Measurements from ENCODE around the gene AGAP1. TPM values are rescaled to one million over a fixed set of nuclear protein-coding genes. Genes with fewer than 3 reads are reported as not detected.

AGAP1 gene
- polyA plus RNA-seq, 4 donors = 17.5 to 19.9 (median 19.3) TPM

DNA sequence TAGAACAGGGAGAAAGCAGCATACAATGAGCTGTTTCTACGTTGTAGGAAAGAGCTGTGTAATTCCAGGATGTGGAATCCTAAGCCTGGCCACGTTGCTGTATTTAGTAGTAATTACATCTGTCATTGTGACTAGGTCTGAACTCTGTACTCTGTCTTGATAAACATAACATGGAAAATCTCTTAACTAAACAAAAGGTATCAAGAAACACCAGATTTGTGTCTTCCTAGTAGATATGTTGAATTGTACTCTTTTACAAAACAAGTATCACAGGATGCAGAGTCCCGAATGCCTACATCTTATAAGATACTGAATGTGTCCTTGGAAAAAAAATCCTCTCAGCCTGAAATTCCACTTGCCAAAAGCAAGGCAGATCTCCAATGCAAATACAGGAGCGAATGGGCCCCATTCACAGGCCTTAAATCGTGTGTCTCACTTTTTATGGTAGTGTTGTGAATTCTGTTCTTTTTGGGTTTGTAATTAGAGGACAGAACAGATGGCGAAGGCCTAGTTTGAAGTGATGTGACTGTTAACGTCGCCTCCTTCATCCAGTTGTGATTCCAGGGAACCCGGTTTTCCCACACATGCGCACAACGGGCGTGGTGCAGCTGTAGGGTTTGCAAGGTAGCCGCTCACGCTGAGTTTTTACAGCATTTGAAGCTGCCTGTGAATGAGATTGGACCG is 427.8 kb downstream of the AGAP1 start:
- DNase-seq (ENCODE audit: low read depth in 4 of 4, low spot score in 3 of 4) = no peak

DNA sequence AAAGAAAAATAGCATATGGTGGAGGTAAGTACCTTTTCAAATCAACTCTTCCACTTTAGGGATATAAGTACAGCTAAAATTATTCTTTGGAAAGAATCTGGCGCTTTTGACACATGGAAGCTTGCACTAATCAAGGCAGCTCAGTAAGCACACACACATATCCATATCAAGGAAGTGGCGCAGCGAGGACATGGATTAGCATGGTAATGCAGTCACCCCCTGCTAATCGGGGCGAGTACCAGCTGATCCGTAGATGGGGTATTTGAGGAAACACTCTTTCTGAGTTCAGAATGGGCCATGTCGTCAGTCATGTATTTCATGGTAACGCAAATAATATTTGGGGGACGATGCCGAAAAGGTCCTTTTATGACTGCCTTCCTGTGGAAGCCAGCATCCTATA is 429.0 kb downstream of the AGAP1 start:
- no peak for DNase-seq (ENCODE audit: low read depth in 4 of 4, low spot score in 3 of 4)

DNA sequence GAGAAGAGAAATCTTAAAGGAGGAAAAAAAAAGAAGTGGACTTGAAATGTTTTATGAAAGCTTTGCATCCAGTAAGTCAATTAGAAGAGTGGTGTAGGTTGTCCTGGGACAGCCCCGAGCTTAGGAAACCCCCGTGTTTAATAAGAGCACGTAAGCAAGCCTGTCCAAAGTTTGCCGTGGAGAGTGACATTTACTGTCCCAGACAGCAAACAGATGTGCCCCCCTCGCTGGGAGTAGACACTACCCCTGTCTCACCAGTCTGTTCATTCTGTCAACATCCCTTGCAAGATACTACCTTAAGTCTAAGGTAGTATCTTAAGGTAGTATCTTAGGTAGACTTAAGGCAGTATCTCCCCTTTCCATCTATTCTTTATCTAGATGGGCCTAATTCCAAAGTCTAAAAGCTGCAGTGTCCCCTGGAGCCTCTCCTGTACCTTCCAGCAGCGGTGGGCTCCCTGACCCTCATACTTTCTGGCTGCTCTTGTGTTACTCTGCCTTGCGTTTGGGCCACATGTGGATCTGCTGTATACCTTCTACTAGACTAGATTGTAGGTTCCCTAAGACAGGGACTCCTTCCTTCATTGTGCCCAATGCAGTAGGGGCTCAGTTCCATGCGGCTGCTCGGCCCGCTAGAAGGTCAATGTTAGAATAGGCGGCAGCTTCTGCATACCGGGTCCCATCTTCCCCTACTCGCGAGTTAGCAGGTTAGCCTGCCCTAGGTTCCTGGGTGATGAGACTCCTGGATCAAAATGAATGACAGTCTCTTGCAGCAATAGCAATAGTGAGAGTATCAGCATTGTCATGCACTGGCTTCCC is 430.2 kb downstream of the AGAP1 start:
- DNase-seq (ENCODE audit: low read depth in 4 of 4, low spot score in 3 of 4) = no peak

DNA sequence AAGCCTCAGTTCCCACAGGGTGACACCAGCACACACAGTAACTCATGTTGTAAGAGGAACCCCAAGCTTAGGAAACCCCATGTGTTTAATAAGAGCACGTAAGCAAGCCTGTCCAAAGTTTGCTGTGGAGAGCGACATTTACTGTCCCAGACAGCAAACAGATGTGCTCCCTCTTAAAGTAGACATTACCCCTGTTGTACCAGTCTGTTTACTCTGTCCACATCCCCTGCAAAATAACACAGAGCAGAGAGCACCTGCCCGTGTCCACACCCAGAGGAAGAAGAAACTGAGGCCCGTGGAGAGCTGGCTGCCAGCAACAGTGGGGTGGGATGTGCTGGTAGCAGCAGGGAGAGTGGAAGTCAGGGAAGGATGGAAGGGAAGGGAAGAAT is 430.8 kb downstream of the AGAP1 start:
- DNase-seq (ENCODE audit: low read depth in 4 of 4, low spot score in 3 of 4) = no peak

DNA sequence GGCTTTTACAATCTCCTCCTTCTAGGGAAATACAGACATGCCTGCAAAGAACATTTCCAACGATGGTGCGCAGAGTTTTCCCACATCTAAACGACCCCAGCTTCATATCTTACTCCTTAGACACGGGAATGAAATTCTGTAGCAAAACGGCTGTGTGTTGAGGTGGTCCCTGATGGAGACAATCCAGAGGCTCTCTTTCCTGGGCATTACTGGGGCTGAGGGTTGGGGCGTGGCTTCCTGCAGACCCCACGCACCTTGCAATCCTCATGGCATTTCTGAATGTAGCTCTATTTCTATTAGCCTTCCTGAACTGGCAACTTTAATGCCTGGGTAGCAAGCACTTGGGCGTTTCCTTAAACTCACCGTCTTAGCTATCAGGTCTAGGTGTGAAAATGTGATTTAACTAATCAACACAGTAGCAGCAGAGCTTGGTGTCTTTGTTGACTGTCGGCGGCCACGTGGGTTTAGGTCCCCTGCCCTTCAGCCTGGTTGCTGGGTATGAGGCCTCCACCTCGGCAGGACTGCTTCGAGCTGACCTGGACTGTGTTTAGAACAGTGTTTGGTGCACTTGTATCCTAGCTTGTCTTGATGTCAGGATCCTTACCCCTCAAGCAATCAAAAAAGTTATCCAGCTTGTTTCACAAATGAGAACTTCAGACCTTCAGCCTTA is 431.5 kb downstream of the AGAP1 start:
- DNase-seq (ENCODE audit: low read depth in 4 of 4, low spot score in 3 of 4) = no peak

DNA sequence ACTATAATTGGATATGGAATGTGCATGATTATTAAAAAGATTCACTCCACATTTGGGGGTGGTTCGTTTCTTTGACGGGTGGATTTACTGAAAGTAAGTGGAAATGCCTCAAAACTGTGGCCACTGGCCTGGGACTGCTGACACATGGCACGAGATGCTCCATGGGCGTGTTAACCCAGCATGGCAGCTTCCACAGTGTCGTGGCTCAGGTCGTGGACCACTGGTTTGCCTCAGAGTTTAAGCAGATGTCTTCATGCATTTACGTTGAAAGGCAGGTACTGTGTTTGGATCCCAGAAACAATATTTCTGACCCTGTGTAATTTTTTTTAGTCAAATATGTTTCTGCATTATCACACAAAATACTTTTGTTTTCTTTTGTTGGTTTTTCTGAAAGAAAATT is 432.4 kb downstream of the AGAP1 start:
- no peak for DNase-seq (ENCODE audit: low read depth in 4 of 4, low spot score in 3 of 4)

DNA sequence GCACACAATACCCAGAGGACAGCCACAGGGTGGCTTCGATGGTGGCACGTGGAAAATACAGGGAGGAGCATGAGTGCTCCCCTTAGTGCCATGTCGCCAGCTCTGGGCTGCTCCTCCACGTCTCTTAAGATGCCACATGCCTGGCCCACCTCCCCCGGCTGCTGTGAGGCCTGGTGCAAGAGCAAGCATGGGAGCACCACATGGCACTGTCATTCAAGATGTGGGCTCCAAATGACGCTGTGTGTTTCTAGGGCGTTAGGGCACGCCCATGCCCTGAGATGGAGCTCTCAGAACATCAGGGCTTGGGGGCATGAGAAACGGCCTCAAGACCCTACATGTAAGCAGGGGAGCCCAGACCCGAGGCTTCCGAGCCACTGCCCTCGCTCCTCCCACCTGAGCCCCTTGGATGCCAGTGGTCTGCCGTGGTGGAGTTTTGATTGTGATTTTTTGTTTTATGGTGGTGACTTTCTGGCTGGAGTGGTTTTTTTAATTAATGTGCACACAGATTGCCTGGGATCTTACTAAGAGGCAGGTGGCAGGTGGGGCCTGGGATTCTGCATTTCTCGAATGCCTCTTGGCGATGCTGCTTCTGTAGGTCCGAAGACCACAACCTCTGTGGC is 435.0 kb downstream of the AGAP1 start:
- no peak for DNase-seq (ENCODE audit: low read depth in 4 of 4, low spot score in 3 of 4)

DNA sequence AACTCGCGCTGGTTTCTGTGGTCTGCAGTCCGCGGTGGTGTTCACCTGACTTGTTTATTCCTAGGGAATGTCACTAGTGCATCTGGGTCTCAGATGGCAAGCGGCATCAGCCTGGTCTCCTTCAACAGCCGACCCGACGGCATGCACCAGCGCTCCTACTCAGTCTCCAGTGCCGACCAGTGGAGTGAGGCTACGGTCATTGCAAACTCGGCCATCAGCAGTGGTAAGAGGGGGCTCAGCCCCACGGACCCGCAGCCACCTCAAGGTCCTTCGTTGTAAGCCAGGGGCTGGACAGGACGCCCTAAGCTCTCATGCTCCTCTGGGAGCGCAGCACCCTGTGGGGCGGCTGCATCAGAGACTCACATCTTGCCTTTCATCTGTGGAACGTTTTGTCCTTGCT is 436.9 kb downstream of the AGAP1 start:
- DNase-seq (ENCODE audit: low read depth in 4 of 4, low spot score in 3 of 4) = no peak

DNA sequence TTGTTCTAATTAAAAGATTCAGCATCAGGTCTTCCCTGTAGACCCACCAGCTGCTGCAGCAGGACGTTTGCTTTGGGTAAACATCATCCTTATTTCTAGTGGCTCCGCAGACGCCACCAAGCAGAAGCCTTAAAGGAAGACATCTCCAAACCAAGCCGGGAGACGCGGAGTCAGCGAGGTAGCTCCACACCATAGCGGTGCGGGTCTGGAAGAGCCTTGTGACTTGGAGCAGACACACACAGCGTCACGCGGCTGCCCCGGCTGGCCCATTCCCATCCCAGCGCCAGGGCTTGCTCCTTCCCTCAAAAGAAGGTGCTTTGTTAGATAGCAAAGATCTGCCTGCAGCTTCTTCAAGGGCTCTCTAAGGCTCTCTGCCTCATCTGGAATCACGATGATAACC is 437.8 kb downstream of the AGAP1 start:
- no peak for DNase-seq (ENCODE audit: low read depth in 4 of 4, low spot score in 3 of 4)

DNA sequence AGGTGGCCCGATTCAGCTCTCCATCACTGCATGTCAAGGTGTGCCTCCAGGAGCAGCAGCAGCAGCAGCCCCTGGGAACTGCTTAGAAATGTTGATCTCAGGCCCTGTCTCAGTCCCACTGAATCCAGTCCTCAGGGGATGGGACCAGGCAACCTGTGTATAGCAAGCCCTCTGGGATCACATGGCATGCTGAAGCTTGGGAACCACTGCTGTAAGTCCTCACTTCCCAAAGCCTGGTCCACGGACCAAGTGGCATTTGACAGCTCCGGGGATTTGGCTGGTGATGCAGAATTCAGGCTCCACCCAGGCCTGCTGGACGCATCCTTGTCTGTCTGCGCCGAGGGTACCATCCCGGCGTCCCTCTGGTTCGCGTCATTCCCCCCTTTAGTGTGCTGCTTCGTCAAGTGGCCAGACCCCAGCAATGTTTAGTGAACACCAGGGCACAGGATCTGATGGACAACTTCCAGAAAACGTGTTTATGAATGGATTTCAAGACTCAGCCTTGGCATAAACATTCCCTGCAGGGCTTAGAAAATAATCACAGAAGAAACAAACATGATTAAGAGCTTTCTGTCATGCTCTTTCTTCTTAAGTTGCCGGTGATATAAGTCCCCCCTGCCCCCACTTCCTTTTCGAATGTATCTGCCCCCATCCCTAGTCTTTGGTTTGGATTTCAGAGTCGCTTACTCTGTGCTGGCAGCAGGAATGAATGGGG is 440.4 kb downstream of the AGAP1 start:
- DNase-seq (ENCODE audit: low read depth in 4 of 4, low spot score in 3 of 4) = no peak

DNA sequence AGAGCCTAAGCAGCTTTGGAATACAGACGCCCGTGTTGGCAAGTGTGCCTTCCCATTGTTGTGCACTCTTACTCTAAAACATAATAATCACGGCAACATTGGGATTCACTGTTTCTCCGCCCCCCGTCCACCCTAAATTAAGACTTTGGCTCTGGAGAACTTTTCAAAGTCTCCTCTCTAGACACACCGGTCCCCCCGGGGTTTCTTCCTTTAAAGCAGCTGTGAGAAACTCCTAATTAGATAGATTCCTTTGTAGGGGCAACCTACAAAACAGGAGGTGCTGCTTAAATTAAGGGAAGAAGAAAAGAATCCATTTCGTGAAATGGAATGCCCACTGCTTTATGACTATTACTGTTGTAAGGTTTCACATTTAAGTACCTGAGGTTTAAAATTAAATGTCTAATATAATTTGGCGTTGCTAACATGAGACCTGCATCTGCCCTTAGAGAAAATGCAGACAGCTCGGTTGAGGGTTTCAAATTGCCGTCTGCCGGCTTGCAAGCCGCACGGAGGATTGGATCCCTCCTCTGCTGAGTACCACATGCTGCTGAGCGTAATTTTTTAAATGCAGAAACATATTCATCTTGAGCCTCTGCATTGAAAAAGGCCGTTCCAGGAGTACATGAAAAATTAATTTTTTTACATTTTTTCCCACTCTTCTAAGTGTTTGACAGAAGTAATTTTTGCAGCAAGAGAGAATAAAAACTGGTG is 441.1 kb downstream of the AGAP1 start:
- DNase-seq (ENCODE audit: low read depth in 4 of 4, low spot score in 3 of 4) = no peak

DNA sequence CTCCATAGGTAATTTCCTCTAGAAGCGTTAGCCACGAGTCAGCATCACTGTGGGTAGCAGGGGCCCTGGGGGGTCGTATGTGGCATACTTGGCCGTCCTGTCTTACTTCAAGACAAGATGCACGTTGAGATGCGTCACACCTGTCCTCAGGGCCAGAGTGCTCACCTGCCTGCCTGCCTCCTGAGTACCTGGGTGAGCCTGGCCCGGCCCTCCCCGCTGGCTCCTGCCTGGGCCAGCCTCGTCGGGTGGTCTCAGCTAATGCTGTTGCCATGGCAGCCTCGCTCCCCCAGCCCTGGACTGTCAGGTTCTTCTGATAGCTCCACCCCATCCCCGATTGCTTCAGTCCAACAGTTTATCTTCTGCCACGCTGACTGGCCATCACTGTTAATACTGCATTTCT is 441.9 kb downstream of the AGAP1 start:
- no peak for DNase-seq (ENCODE audit: low read depth in 4 of 4, low spot score in 3 of 4)

DNA sequence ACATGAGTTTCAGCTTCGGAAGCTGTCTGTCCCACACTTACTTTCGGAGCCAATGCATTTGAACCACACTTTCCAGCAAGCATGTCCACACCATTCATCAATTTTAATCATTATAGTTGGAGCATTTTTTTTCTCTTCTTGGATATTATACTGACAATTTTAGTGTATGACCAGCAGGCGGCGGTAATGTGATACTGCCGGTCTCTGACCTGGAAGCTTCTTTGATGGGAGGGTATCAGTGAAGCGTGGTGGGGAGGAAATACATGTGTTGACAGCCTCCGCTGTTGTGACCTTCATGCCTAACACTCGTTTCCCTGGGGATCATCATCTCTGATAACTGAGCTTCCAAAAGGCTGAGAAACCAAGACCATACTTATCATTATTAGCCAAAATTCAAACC is 442.6 kb downstream of the AGAP1 start:
- DNase-seq (ENCODE audit: low read depth in 4 of 4, low spot score in 3 of 4) = no peak

DNA sequence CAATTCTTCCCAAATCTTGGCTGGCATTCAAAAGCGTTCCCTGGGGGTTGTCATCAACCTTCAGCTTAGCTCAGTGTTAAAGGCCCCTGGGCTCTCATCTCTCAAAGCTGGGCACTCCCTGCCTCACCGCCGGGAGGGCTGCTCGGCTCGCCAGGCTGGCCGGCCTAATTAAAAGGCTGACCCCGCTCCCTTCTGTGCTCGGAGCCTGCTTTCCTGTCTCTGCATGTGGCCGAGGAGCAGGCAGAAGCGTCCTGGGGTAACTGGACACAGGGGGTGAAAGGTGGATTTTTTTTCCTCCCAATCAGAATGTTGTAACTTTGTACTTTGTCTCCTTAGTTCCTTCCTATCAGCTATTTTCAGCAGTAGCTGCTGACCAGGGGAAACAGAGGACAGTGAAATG is 443.2 kb downstream of the AGAP1 start:
- no peak for DNase-seq (ENCODE audit: low read depth in 4 of 4, low spot score in 3 of 4)

DNA sequence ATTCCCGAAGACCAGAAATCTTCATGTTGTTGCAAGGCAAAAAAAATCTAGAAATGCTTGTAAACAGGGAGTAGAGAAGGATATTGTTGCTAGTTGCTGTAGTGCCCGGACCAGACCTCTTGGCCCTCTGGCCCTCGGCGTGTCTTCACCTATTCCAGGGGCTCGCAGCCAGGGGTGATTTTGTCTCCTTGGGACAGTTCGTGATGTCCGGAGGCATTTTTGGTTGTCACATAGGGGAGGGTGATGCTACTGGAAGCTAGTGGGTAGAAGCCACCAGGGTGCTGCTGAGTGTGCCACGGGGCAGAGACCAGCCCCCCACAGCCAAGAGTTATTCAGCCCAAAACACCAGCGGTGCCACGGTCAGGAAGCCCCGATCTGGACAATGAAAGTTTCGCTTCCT is 443.7 kb downstream of the AGAP1 start:
- no peak for DNase-seq (ENCODE audit: low read depth in 4 of 4, low spot score in 3 of 4)

DNA sequence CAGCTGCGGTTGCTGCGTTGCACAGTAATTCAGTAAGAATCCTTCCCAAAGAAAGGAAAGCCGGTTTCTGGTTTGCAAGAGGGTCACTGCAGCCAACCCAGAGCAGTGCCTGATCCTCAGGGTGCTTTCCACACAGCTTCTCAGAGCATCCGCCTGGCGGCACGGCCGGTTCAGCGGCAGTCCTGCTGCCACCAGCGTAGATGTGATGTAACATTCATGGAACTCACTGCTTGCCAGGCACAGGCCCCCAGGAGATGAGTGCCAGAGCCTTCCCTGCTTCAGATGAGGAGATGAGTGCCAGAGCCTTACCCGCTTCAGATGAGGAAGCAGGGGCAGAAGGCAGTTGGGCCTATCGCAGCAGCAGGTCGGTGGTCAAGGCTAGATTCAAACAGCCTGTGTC is 444.1 kb downstream of the AGAP1 start:
- DNase-seq (ENCODE audit: low read depth in 4 of 4, low spot score in 3 of 4) = no peak

DNA sequence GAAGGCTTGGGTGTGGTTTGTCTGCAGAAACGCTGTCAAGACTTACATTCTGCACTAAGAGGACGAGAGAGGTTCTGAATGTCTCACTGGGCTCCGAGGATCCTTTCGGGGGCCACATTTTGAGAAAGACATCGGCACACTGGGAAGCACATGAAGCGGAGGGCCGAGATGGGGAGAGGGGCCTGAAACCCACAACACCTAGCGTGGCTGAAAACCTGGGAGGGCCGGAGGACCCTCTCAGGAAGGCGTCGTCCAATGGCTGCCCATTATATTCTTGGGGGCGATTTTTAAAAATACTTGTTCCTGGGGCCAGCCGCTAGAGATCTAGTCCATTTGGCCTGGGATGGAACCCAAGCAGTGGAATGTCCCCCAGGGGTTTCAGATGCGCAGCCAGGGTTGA is 444.8 kb downstream of the AGAP1 start:
- no peak for DNase-seq (ENCODE audit: low read depth in 4 of 4, low spot score in 3 of 4)

DNA sequence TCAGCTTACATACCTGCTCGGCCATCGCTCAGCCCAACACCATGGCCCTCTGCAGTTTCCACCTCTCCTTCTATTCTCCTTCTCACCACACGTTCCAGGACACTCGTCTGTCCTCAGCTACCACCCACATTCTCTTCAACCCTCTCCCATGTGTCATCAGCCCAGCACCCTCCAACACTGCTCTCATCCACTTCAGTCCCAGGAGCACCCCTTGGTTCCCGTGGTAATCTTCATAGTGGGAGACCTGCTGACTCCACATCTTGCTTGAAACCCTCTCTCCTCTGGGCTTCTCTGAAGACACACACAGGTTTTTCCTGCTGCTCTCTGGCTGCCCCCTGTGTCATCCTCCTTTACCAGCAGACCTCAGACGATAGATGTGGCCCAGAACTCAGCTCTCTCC is 445.6 kb downstream of the AGAP1 start:
- DNase-seq (ENCODE audit: low read depth in 4 of 4, low spot score in 3 of 4) = no peak

DNA sequence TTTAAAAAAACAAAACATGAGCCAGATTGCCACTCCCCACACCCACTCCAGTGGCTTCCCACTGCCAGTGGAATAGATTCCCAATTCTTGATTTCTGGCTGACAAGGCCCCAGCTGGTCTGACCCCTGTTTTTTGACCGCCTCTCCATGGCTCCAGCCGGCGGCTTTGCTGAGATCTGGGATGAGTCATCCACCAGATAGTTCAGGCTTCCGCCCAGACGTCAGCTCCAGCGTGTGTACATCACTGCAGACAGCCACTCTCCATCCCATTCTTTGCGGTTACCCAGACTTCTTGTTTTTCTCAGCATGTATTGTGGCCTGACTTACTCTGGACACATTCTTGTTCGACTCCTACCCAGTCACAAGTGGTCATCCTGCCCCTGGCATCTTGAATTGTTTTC is 446.5 kb downstream of the AGAP1 start:
- no peak for DNase-seq (ENCODE audit: low read depth in 4 of 4, low spot score in 3 of 4)

DNA sequence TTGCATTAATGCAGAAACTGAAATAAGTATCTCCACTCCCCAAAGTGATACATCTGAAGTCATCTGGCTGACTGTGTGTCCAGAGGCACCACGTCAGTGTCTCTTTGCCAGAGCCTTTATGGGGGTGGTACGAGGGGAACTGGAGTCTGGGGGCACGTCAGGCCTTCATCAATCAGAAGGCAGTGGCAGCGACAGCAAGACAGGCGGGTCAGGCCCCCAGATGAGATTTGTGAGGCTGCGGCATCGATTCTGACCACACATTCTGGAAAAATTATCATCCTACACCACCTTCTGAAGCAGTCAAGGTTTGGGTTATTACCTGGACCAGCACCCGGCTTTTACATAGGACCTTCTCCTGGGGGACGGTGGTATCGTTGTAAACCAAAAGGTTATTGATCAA is 450.7 kb downstream of the AGAP1 start:
- no peak for DNase-seq (ENCODE audit: low read depth in 4 of 4, low spot score in 3 of 4)

All from left renal pelvis (tissue), 4 donors.